ENCODE results near the gene ITGAD.
"Not testable (repeated sequence)": the region's sequence is repeated elsewhere in the genome, so short reads cannot be mapped to it uniquely, and the experiment has no call there.

ITGAD gene

GRCh38 chr16:31427441-31428278 is 34.5 kb downstream of the ITGAD start:
- peak overlapping the region; percentile 69 for H3K4me3 ChIP-seq (ENCODE audit: low read length)
- H3K4me1 ChIP-seq (ENCODE audit: control insufficient read depth, insufficient read depth, low read length), result peaks cover 4% of the 10 kb centered on the region
- H3K27me3 ChIP-seq (ENCODE audit: control insufficient read depth, insufficient read depth, low read length), result peaks cover 30% of the 10 kb centered on the region
- peaks cover 3% of the 10 kb centered on the region for H3K9me3 ChIP-seq (replicated peaks; ENCODE audit: low read length)
- H3K4me2 ChIP-seq (ENCODE audit: low read length), result peak overlapping the region; percentile 73
- no peak overlapping the region for H3K9ac ChIP-seq (ENCODE audit: low read depth, low read length)
- no peaks in the 10 kb centered on the region for H3K36me3 ChIP-seq (ENCODE audit: insufficient read depth, low read length)

- Histone ChIP-seq H3K4me2 (ENCODE audit: low read length) (peak within 1 kb of the TSS; percentile 73), H3K9me3 (replicated peaks; ENCODE audit: low read length) (peaks cover 3% of the 10 kb centered on the region), H3K4me3 (ENCODE audit: low read length) (peak within 1 kb of the TSS; percentile 69), H3K27me3 (ENCODE audit: control insufficient read depth, insufficient read depth, low read length) (peaks cover 25% of the 10 kb centered on the region), H3K36me3 (ENCODE audit: insufficient read depth, low read length) (no peaks in the 10 kb centered on the region), H3K9ac (ENCODE audit: low read depth, low read length) (no peak within 1 kb of the TSS), H3K4me1 (ENCODE audit: control insufficient read depth, insufficient read depth, low read length) (peaks cover 4% of the 10 kb centered on the region)
Observed at GRCh38 chr16:31428279-31428597, 35.1 kb downstream of the ITGAD start, which contains the start of gene COX6A2. Gene COX6A2 (minus strand): TSS chr16:31428360. CDS start chr16:31428325, 35 bp downstream.

- Histone ChIP-seq H3K36me3 (ENCODE audit: insufficient read depth, low read length) (no peaks in the 10 kb centered on the region), H3K4me2 (ENCODE audit: low read length) (no peak overlapping the region)
Observed at GRCh38 chr16:31428638-31429247, 35.6 kb downstream of the ITGAD start.

GRCh38 chr16:31429314-31429713 is 36.2 kb downstream of the ITGAD start:
- H3K9me3 ChIP-seq (replicated peaks; ENCODE audit: low read length), result peaks cover 3% of the 10 kb centered on the region
- no peak overlapping the region for H3K4me3 ChIP-seq (ENCODE audit: low read length)
- H3K36me3 ChIP-seq (ENCODE audit: insufficient read depth, low read length), result no peaks in the 10 kb centered on the region
- no peak overlapping the region for H3K9ac ChIP-seq (ENCODE audit: low read depth, low read length)
- H3K4me2 ChIP-seq (ENCODE audit: low read length), result no peak overlapping the region
- peaks cover 25% of the 10 kb centered on the region for H3K27me3 ChIP-seq (ENCODE audit: control insufficient read depth, insufficient read depth, low read length)
- H3K4me1 ChIP-seq (ENCODE audit: control insufficient read depth, insufficient read depth, low read length), result peaks cover 4% of the 10 kb centered on the region

More at GRCh38 chr16:31428638-31429247, 35.6 kb downstream of the ITGAD start:
- H3K4me3 ChIP-seq (ENCODE audit: low read length), result no peak overlapping the region
- H3K27me3 ChIP-seq (ENCODE audit: control insufficient read depth, insufficient read depth, low read length), result peaks cover 25% of the 10 kb centered on the region
- peaks cover 4% of the 10 kb centered on the region for H3K4me1 ChIP-seq (ENCODE audit: control insufficient read depth, insufficient read depth, low read length)
- H3K9me3 ChIP-seq (replicated peaks; ENCODE audit: low read length), result peaks cover 3% of the 10 kb centered on the region
- H3K9ac ChIP-seq (ENCODE audit: low read depth, low read length), result no peak overlapping the region

GRCh38 chr16:31429796-31430195 is 36.7 kb downstream of the ITGAD start:
- Histone ChIP-seq H3K9me3 (replicated peaks; ENCODE audit: low read length) (peaks cover 3% of the 10 kb centered on the region), H3K27me3 (ENCODE audit: control insufficient read depth, insufficient read depth, low read length) (peaks cover 25% of the 10 kb centered on the region), H3K4me2 (ENCODE audit: low read length) (no peak overlapping the region), H3K9ac (ENCODE audit: low read depth, low read length) (no peak overlapping the region), H3K36me3 (ENCODE audit: insufficient read depth, low read length) (no peaks in the 10 kb centered on the region), H3K4me1 (ENCODE audit: control insufficient read depth, insufficient read depth, low read length) (peaks cover 4% of the 10 kb centered on the region), H3K4me3 (ENCODE audit: low read length) (no peak overlapping the region)

GRCh38 chr16:31430380-31431052 is 37.4 kb downstream of the ITGAD start:
- Histone ChIP-seq H3K9ac (ENCODE audit: low read depth, low read length) (no peak overlapping the region), H3K4me2 (ENCODE audit: low read length) (no peak overlapping the region), H3K9me3 (replicated peaks; ENCODE audit: low read length) (peaks cover 3% of the 10 kb centered on the region), H3K4me1 (ENCODE audit: control insufficient read depth, insufficient read depth, low read length) (peaks cover 4% of the 10 kb centered on the region), H3K27me3 (ENCODE audit: control insufficient read depth, insufficient read depth, low read length) (peaks cover 25% of the 10 kb centered on the region), H3K36me3 (ENCODE audit: insufficient read depth, low read length) (no peaks in the 10 kb centered on the region), H3K4me3 (ENCODE audit: low read length) (no peak overlapping the region)

- H3K4me3 ChIP-seq (ENCODE audit: low read length), result no peak overlapping the region
- H3K9me3 ChIP-seq (replicated peaks; ENCODE audit: low read length), result no peaks in the 10 kb centered on the region
- no peaks in the 10 kb centered on the region for H3K36me3 ChIP-seq (ENCODE audit: insufficient read depth, low read length)
- H3K9ac ChIP-seq (ENCODE audit: low read depth, low read length), result no peak overlapping the region
- H3K4me1 ChIP-seq (ENCODE audit: control insufficient read depth, insufficient read depth, low read length), result no peaks in the 10 kb centered on the region
- H3K4me2 ChIP-seq (ENCODE audit: low read length), result no peak overlapping the region
- H3K27me3 ChIP-seq (ENCODE audit: control insufficient read depth, insufficient read depth, low read length), result peaks cover 1% of the 10 kb centered on the region
Observed at GRCh38 chr16:31435341-31436220, 42.4 kb downstream of the ITGAD start.

GRCh38 chr16:31436221-31437045 is 43.3 kb downstream of the ITGAD start:
- no peak overlapping the region for H3K4me2 ChIP-seq (ENCODE audit: low read length)
- no peaks in the 10 kb centered on the region for H3K4me1 ChIP-seq (ENCODE audit: control insufficient read depth, insufficient read depth, low read length)
- no peaks in the 10 kb centered on the region for H3K27me3 ChIP-seq (ENCODE audit: control insufficient read depth, insufficient read depth, low read length)
- no peak overlapping the region for H3K9ac ChIP-seq (ENCODE audit: low read depth, low read length)
- no peaks in the 10 kb centered on the region for H3K9me3 ChIP-seq (replicated peaks; ENCODE audit: low read length)
- no peaks in the 10 kb centered on the region for H3K36me3 ChIP-seq (ENCODE audit: insufficient read depth, low read length)
- H3K4me3 ChIP-seq (ENCODE audit: low read length), result no peak overlapping the region

GRCh38 chr16:31438414-31438813 is 45.3 kb downstream of the ITGAD start:
- Histone ChIP-seq H3K4me1 (ENCODE audit: control insufficient read depth, insufficient read depth, low read length) (no peaks in the 10 kb centered on the region), H3K36me3 (ENCODE audit: insufficient read depth, low read length) (no peaks in the 10 kb centered on the region), H3K4me3 (ENCODE audit: low read length) (no peak overlapping the region), H3K27me3 (ENCODE audit: control insufficient read depth, insufficient read depth, low read length) (no peaks in the 10 kb centered on the region), H3K4me2 (ENCODE audit: low read length) (no peak overlapping the region), H3K9ac (ENCODE audit: low read depth, low read length) (no peak overlapping the region), H3K9me3 (replicated peaks; ENCODE audit: low read length) (no peaks in the 10 kb centered on the region)

- not testable (repeated sequence) for H3K27me3 ChIP-seq (ENCODE audit: control insufficient read depth, insufficient read depth, low read length)
Observed at GRCh38 chr16:31439023-31439422, 45.9 kb downstream of the ITGAD start.

More at GRCh38 chr16:31439023-31439422, 45.9 kb downstream of the ITGAD start:
- not testable (repeated sequence) for H3K4me3 ChIP-seq (ENCODE audit: low read length); H3K9ac ChIP-seq (ENCODE audit: low read depth, low read length); H3K36me3 ChIP-seq (ENCODE audit: insufficient read depth, low read length); H3K9me3 ChIP-seq (replicated peaks; ENCODE audit: low read length); H3K4me2 ChIP-seq (ENCODE audit: low read length); H3K4me1 ChIP-seq (ENCODE audit: control insufficient read depth, insufficient read depth, low read length)
